Measurements from ENCODE around the gene STAB2.

- no peak for TF ChIP-seq CTCF (IDR thresholded peaks at IDR 0.05)
- no peak for TF ChIP-seq POLR2A (IDR thresholded peaks at IDR 0.05)
Observed at GRCh38 chr12:103668520-103668919, 81.4 kb downstream of the STAB2 start.

Data from right lobe of liver (tissue), 4 donors.